ENCODE data around the gene CNKSR1. TPM values are rescaled to one million over a fixed set of nuclear protein-coding genes. Genes with fewer than 3 reads are reported as not detected.
A peak's percentile ranks its signal among the peaks of the same experiment; 100 is the strongest.

CNKSR1 gene
- total and polyA plus RNA-seq, 2 of the 13 experiments (the other 11 are each of a cell fraction or from before 2014, with no cell fraction given) = 3.4 to 8.9 TPM

GRCh38 chr1:26169669-26170471 lies 7.4 kb upstream of the CNKSR1 start, which contains the start of gene ZNF593 (continued):
- peak; percentile 64; the same call in 1 of the 2 replicates for TF ChIP-seq IRF2 (CRISPR knock-in tag; IDR thresholded peaks at IDR 0.05)
- no peak for TF ChIP-seq SIN3B (IDR thresholded peaks at IDR 0.05; ENCODE audit: low read length)
- peak; percentile 94 for TF ChIP-seq ZFY (CRISPR knock-in tag; IDR thresholded peaks at IDR 0.05)
- TF ChIP-seq ZNF761 (CRISPR knock-in tag; conservative IDR thresholded peaks at IDR 0.05) = peak; percentile 70
- TF ChIP-seq HOXA3 (CRISPR knock-in tag; IDR thresholded peaks at IDR 0.05) = peak; percentile 100
- TF ChIP-seq ZNF280D (CRISPR knock-in tag; IDR thresholded peaks at IDR 0.05) = peak; percentile 79
- peak; percentile 83; the same call in 1 of the 2 replicates for TF ChIP-seq ZNF280B (CRISPR knock-in tag; IDR thresholded peaks at IDR 0.05; ENCODE audit: borderline replicate concordance)
- peak; percentile 90; the same call in 1 of the 2 replicates for TF ChIP-seq NCOA5 (CRISPR knock-in tag; IDR thresholded peaks at IDR 0.05)
- peak; percentile 92 for TF ChIP-seq CSRNP1 (CRISPR knock-in tag; IDR thresholded peaks at IDR 0.05)
- peak; percentile 99 for TF ChIP-seq ARID4A (CRISPR knock-in tag; IDR thresholded peaks at IDR 0.05; ENCODE audit: borderline replicate concordance)
- TF ChIP-seq POLR2A (IDR thresholded peaks at IDR 0.05; ENCODE audit: insufficient read depth in 1 of 2, low read depth in 2 of 2, low read length in 2 of 2) = peak in 1 of 2 experiments; percentile 80; a peak in 2 of 4 replicates
- TF ChIP-seq TOPORS (CRISPR knock-in tag; IDR thresholded peaks at IDR 0.05) = peak; percentile 91; the same call in 1 of the 2 replicates
- peak; percentile 73 for TF ChIP-seq ELF3 (CRISPR knock-in tag; IDR thresholded peaks at IDR 0.05)
- peak; percentile 72; the same call in 1 of the 2 replicates for TF ChIP-seq ZNF20 (CRISPR knock-in tag; IDR thresholded peaks at IDR 0.05)
- peak; percentile 79; the same call in 1 of the 2 replicates for TF ChIP-seq ZNF136 (CRISPR knock-in tag; IDR thresholded peaks at IDR 0.05; ENCODE audit: low read depth)
- peak; percentile 95; the same call in 1 of the 2 replicates for TF ChIP-seq ZNF788 (CRISPR knock-in tag; IDR thresholded peaks at IDR 0.05; ENCODE audit: borderline replicate concordance)
- TF ChIP-seq ZMYM2 (CRISPR knock-in tag; IDR thresholded peaks at IDR 0.05) = peak; percentile 67
- TF ChIP-seq LCORL (IDR thresholded peaks at IDR 0.05) = no peak
- peak; percentile 81 for TF ChIP-seq LCORL (CRISPR knock-in tag; IDR thresholded peaks at IDR 0.05)

All from HepG2 (cell line).